ENCODE results near the gene SKI.
A peak's percentile ranks its signal among the peaks of the same experiment; 100 is the strongest.
"Not testable (repeated sequence)": the region's sequence is repeated elsewhere in the genome, so short reads cannot be mapped to it uniquely, and the experiment has no call there.

SKI gene

DNA sequence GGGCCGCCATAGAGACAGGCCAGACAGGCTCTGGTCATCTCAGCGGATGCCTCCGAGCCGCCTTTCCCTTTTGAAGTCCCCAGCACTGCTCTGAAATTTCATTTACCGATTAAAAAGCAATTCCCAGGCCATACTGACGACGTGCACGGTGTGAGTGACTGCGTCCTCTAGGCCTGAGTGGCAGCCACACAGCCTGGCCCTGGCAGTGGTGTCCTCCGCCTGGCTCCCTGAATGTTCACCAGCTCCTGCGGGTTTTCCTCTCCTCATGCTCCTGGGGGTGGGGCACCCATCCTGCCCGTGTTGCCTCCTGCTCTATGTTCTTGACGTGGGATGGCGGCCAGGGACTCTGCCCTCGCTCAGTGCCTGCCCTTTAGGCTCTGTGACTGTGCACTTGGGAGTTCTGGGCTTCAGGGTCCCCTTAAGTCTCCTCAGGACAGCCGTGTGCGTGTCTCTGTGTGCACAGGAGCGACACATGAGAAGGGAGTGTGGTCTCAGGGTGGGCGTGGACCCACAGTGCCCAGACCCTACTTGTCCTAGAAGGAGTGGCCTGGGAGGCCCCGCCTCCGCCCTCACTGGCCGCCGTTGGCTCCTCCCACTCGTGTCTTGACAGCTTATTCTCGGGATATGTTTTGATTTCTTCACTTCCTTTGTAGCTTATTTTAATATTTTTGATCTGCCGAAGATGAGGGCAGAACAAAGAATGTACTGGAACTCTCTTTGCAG lies 3.6 kb downstream of the SKI start:
- peak; percentile 70 for DNase-seq

DNA sequence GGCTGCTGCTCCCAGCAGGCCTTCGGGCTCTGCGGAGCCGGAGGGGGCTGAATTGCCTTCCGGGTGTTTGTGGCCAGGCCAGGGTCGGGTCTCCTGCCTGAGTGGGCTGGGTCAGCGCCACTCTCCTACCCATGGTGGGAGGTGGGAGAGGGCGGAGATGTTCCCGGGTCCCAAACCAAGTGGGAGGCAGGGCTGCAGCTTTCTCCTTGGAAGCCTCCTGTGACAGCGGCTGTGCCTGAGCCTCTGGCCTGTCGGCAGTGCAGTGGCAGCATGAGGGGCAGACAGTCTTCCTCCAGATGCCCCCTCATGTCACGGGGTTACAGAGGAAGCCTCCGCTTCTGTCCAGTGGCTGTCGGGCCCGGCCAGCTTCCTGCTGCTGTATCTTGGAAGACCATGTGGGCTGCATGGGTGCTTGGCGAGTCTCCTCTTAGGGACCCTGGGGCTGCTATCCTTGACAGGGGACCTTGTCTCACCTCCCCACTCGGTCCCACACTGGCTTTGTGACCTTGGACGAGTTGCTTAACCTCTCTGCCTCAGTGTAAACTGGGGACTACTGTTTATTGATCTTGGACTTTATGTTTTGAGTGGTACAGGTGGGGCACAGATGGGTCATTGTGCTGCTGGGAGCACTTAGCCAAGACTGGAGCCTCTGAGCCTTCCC lies 4.3 kb downstream of the SKI start:
- no peak for DNase-seq

DNA sequence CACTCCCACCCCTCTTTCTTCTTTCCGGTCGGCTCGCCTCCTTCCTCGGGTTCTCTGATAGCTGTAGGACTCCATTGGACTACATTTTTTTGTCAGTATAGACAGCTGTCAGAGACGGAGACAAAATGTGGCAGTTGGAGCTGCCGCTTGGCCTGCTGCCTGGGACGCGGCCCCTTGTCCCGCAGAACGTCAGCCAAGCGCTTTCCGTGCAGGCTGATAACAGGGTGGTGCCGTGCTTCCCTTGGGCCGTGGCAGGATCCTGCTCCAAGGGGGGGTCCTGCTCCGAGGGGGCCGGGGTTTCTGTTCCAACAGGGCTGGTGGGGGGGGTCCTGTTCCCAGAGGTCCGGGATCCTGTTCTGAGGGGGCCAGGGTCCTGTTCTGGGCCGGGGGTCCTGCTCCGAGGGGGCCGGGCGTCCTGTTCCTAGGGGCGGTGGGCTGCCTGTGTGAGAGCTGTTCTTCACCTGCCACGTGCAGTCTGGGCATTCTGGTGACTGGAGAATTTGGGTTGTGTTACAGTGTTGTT lies 4.9 kb downstream of the SKI start:
- no peak for DNase-seq

DNA sequence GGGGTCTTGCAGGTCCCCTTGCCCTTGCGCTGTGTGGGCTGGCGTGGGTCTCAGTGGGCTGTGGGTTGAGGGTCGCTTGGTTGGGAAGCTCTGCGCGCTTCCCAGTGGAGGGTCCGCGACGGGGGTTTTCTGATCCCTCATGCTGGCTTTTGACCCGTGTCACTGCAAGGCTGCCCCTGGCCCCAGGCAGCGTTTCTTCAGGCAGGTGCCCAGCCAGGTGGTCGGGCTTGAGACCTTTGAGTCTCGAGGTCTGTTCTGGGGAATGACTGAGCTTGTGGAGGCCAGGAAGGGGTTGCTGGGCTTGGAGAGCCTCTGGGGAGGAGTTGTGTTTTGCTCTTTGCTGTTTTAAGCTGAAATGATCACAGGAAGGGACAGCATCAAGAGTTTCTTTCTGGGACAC lies 5.3 kb downstream of the SKI start:
- no peak for DNase-seq

DNA sequence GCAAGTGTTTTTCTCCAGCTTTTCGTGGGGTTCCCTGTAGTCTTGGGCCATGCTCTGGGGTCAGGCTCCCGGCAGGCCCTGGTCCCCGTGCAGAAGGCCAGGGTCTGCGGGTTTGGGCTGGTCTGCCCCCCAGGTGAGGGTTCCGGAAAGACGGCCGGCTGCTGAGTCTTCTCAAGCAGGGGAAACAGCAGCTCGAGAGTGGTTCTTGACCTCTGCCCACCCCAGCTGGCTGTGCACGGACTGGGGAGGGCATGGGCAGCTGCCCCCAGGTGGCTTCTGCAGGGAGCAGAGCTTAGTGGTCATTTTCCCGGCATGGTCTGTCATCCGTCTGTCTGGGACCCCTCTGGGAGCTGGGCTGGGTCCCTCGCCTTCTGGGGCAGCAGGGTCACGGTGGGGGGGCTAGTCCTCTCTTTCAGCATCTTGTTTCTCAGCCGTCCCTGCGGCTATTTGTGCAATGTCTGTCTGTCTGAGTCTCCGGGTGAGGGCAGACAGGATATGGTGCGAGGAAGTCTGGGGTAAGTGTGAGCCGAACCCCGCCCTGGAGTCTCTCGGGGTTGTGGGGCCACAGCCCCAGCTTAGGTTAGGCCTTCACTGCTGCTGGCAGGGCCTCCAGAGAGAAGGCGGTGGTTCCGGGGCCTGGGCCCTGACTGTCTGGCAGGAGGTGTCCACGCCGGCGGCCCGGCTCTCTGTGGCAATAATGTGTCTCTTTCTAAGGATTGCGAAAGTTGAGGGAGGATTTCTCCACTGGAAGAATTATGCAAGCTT lies 6.1 kb downstream of the SKI start:
- DNase-seq = peak; percentile 61

DNA sequence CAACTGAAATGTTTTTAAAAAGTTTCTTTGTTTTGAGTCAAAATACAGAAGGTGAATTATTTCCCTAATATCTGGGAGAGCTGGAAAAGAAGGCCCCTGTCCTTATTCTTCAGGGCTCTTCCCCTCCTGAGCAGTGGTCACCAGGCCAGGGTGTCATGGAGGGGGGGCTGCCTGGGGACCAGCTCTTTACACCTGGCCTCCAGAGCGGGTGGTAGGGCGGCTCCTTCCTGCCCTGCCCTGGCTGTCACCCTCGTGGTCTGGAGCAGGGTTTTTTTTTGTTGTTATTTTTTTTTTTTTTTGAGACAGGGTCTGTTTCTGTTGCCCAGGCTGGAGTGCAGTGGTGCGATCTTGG lies 6.6 kb downstream of the SKI start:
- DNase-seq = no peak

DNA sequence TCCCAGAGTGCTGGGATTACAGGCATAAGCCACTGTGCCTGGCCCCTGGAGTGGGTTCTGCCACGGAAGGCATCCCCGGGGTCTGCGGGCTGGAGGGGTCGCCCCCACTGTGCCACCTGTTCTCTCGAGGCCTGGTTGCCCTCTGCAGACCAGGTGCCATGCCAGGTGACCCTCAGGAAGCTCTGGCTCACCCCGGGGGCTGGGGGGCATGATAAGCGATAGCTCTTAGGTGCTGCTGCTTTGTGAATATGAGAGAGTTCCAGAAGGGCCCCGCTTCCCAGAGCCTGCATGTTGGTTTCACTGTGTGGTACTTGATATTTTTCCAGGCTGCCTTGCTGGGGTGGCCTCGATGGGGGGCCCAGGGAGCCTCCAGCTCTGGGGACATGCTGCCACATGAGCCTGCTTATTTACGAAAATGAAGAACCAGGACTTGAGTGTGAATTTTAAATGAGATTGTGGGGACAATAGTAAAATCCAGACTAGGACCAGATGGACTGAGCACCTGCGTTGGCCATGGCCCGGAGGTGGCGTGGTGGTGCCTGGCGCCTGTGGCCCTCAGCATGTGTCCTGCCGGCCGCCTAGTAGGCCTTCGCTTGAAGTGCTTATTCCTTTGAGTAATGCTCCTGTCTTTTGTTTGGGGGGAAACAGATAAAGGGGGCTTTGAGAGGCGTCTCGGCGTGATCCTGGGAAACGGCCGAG lies 7.3 kb downstream of the SKI start:
- no peak for DNase-seq

DNA sequence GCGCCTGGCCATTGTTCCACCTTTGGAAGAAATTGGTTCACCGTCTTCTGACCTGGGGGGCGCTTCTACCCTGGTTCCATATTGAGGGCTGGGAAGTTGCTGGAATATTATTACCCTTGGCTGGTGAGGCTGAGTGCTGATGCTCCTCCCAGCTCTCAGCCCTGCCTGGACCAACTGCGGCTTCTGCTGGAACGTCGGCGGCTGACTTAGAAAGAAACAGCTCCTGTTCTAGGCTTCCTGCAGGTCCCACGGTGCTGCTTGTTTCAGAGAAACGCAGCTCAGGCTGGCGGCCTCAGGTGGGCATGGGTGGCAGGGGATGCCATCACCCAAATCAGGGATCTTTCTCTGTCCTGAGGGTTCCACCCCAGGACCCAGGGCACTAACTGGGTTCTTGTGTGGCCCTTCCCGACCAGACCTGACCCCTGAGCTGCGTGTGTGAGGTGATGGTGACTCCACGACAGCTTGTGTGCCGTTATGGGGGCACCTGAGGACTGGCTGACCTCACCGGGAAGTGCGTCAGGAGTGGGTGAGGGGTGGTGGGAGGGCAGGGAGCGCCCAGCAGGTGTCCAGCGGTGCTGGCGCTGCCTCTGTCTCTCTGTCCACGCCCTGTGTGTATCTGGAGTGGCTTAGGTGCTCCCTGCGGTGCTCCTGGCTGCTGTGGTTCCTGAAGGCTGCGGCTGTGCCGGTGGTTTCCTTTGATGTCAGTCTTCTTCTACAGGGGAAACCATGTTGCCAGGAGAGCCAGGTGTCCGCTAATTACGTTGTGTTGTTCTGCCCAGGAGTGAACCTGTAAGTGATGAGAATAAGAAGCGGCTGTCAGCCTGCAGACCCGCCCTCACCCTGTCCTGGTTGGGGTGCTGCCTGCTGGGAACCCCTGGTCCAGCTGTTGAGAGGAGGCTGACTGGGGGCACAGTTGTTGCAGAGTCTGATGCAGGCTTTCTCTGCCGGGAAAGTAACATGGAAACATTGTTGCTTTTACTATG lies 8.9 kb downstream of the SKI start:
- DNase-seq = peak; percentile 50

DNA sequence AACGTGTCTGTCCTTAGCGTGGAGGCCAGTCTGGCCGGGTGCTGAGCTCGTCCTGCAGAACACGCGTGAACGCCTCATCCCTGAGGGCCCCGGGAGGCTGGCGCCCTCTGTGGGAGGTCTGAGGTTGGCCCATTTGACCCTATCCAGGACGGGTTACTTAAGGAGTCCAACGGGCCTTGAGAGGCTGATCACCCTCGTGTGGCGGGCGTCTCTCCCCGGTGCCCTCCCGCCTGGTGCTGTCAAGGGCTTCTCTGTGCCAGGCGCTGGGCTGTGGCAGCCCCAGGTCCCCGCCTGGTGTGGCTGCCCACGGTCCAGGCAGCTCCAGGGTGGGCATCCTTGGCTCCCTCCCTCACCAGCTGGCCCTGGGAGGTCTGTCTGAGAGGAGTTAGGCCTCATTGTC lies 9.7 kb downstream of the SKI start:
- no peak for DNase-seq

DNA sequence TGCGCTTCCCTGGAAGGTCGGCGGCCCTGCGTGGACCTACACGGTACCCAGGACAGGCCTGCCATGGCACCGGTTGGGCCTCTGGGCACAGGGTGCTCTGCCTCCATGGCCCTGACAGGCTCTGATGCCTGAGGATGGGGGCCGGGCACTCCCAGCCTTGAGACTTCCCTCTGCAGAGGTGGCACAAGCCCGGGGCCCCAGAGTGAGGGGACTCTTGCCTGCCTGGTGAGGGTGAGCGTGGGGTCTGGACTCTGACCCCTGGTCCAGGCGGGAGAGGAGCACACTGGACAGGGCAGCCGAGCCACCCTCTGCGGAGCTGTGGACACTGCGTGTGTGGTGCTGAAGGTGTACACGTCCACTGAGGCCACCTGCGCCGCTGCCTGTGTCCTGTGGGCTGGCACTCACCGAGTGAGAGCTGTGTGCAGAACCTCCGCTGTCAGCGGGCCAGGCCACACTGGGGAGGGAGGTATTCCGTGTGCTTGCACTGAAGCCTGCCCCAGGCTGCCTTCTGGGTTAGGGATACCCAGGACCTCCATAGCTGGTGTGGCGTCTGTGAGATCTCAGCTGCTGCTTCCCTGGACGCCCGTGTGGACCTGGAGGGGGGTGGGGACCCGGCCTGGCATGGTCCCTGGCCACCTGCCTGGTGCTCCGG lies 10.4 kb downstream of the SKI start:
- DNase-seq = no peak

DNA sequence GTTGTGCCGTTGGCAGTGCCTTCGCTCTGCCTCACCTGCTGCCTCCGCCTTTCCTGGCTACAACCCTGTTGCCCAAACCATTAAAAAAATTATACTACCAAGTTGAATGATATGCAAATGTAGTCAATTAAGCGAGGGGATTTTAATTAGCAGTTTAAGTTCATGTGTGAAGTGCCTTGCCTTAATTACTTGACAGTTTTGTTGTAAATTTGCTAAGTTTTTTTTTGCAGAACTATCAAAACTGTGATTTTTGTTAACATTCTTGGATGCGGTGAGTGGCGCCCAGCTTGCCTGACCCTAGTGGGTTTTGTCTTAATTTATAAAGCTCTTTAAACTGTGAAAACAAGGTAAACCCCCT lies 10.9 kb downstream of the SKI start:
- no peak for DNase-seq

DNA sequence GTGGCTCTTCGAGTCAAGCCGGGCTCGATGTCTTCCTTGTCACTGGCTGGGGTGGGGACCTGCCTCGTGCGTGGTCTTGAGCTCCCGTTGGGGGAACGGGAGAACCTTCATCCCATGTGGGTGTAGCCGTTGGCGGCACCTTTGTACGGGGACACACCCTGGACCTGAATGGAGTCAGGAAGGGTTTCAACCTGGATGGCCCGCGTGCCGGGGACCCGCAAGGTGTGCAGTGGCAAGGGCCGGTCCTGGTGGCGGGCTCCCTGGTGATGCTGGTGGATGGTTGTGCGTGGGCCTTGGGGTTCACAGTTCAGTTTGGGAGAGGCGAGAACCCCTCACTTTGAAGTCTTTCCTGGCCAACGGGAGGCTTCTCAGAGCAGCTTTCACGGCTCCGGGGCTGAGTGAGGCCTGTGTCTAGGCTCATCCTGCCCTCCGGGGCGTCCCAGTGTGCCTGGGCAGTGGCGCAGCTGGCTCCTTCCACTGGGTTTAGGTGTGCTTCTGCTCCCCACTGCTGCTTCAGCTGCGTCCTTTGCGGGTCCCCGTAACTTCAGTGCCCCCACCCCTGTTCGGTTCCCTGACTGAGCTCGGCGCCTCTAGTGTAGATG lies 11.4 kb downstream of the SKI start:
- DNase-seq = no peak

DNA sequence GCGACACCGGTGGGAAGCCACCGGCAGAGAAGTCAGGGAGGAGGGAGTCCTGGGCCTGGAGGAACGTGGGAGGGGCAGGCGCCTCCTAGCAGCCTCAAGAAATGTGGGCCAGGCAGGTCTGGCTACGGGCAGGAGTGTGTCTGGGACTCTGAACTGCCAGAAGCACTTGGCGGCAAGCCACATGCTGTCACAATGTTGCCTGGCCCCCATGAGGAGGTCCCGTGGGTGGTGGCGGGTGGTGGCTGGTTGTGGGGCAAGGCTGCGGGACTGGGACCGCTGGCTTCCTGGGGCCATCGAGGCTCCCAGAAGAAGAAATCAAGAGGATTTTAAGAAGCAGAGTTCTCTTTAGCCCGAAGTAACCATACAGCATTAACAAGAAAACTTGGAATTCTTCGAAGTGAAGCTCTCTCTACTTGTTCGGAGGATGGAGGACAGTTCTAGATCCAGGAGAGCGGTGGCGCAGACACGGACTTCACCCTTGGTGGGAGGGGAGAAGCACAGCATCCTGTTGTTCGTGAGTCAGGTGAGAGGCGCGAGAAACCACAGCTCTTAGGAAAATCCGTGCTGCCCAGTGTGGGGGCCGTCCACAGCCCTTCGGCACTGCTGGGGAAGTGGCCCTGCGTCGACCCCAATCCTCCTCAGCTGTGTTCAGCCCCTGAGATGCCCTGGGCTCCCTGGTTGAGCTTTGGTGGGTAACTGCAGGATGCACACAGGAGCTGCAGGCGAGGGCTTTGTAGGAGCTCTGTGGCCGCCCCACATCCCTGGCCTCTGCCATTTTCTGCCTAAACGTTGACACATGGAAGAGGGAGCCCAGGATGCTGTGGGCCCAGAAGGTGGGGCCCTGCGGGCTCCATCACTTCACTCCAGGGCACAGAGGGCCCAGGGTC lies 12.4 kb downstream of the SKI start:
- no peak for DNase-seq

DNA sequence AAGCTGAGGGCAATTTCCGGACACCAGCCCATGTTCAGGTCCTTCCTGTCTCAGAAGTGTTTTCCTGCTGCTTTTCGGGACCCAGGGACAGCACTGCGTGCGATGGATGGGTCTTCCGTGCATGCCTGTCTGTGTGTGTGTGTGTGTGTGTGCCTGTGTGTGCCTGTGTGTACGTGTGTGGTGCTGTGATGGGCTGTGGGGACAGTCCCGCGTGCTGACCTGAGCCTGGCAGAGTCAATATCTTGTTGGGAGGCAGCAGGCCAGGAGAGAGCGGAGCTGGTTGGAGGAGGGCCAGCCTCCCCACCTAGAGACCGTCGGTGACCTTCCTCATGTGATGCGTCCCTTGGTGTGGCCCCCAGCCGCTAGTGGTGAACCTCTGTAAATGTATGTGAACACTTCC lies 13.7 kb downstream of the SKI start:
- DNase-seq = no peak

DNA sequence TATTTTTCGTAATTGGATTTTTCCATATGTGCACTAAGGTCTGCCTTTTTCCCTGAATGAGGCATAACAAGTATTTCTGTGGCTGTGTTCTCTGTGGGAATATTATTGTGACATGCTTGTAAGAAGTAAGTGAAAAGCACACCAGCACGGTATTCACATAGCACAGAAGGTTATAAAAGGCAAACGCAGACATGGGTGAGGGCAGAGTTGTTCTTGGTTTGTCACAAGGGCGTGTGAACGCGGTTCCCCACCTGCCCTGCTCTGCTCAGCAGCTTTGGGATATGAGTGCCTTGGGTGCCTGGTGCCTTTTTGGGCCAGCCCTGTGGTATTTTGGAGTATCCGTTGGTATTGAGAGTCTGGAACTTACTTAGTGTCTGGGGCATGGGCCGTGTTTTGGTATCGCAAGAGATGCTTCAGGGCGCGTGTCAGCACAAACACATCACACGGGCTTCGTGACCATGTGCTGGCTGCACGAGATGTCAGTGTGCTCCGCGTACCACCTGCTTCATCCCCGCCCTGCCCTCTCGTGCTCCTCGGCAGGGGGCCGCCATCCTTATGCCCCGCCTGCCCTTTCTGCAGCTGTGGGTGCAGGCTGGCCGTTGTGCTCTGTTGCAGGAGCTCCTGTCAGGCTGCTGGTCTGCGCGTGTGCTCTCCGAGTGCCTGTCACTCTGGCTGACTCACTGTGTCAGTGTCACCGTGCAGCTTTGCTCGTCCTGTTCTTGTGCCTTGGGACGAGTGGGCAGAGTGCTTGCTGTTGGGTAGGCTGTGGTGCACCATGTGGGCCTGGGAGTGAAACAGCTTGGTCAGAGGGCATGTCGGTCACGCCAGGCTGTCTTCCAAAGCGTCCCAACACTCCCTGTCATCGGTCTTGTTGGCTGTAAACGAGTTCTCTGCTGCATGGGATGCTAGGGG lies 15.0 kb downstream of the SKI start:
- no peak for DNase-seq

DNA sequence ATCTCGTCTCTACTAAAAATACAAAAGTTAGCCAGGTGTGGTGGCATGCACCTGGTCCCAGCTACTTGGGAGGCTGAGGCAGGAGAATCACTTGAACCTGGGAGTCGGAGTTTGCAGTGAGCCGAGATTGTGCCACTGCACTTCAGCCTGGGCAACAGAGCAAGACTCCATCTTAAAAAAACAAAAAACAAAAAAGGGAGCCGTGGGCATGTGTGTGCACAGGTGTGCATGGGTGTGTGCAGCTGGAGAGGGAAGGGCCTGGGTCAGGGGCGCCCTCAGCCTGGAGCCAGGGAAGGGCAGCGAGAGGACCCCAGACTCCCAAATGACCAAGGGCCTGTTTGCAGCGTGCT lies 18.9 kb downstream of the SKI start:
- DNase-seq = not testable (repeated sequence)

DNA sequence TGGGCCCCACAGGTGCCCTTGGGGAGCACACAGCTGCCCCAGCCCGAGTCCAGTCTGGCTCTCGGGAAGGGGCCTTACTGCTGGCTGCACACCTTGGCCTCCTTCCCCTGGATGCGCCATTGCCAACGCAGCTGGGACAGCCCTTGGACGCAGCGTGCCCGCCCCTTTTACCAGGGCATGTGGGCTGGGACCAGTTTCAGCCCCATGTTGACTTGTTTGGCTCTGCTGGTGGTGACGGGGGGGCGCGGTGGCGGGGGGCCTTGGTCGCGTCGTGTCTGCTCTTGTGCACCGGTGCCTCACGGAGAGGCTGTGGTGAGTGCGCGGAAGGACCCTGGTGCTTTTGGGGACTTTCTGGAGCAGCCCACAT lies 19.6 kb downstream of the SKI start:
- DNase-seq = no peak

DNA sequence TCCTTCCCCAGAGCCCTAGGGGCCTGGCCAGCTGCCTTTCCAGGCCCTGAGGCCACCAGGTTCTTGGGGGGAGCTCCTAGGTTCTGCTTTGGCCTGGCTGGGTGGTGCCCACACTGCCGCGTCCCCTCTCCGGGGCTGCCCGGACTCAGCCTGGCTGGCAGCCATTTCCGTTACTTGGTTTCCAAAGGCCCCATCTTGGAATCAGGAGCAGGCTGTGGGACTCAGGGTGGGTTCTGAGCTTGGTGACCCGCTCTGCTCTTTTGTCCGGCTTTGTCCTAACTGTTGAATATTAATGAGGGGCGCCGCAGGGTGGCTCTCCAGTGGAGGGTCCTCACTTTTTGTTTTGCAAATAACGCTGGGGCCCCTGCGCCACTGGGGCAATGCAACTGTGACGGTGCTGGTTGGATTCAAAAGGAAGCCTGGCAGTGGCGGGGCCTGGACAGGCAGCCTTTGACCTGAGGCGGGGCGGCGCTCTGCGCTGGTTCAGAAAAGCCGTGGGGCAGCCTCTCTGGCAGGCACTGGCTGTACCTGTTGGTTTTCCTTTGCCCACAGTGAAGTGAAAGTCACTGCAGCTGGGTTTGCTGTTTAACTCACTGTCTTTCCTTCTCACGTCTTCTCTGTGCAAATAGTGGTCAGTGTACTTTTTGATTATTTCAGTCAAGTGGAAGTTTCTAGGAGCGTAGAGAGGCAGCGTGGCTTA lies 20.2 kb downstream of the SKI start:
- DNase-seq = no peak
